Fibroblast of pulmonary artery (primary cell): ENCODE measurements around the gene HOXC12.

ENCODE experiments used
- DNase-seq: peaks from one replicate; pipeline ENCODE4 v3.0.0-alpha.2; 2010; ENCODE audit warnings: low read depth
- H3K4me3 ChIP-seq: replicated peaks from 2 replicates; pipeline ENCODE4 v1.5.1; 2011; ENCODE audit warnings: low read depth, mild to moderate bottlenecking, control low read depth, low read length, moderate library complexity
- CTCF ChIP-seq: IDR thresholded peaks from 2 replicates; pipeline ENCODE4 v1.5.1; 2011; ENCODE audit warnings: mild to moderate bottlenecking, control low read depth, low read length, inconsistent platforms; ENCODE audit errors: missing control alignments

Gene HOXC12

GRCh38 chr12:53937099-53937498 is 17.6 kb upstream of the HOXC12 start:
- no peak for TF ChIP-seq CTCF
- no peak for DNase-seq
- no peak overlapping the region for H3K4me3 ChIP-seq

- H3K4me3 ChIP-seq, result no peak overlapping the region
- no peak for TF ChIP-seq CTCF
- DNase-seq, result no peak
Observed at GRCh38 chr12:53937596-53938325, 16.9 kb upstream of the HOXC12 start.

GRCh38 chr12:53938326-53939140 is 16.2 kb upstream of the HOXC12 start, which contains the start of gene HOXC13:
HOXC13 (plus strand) TSS chr12:53938831; CDS start chr12:53938907, 76 bp downstream.
- peak; percentile 4 for DNase-seq
- no peak within 1 kb of the TSS for H3K4me3 ChIP-seq
- no peak for TF ChIP-seq CTCF

- DNase-seq, result peak; percentile 11
- no peak overlapping the region for H3K4me3 ChIP-seq
- no peak for TF ChIP-seq CTCF
Observed at GRCh38 chr12:53939141-53940108, 15.3 kb upstream of the HOXC12 start.

GRCh38 chr12:53940443-53941014 is 14.2 kb upstream of the HOXC12 start:
- no peak for TF ChIP-seq CTCF
- DNase-seq, result no peak
- H3K4me3 ChIP-seq, result no peak overlapping the region

GRCh38 chr12:53941187-53941586 is 13.5 kb upstream of the HOXC12 start:
- no peak overlapping the region for H3K4me3 ChIP-seq
- no peak for DNase-seq
- TF ChIP-seq CTCF, result no peak
